HG03066 (cell line): ENCODE results near the gene MYO3B.
A peak's percentile ranks its signal among the peaks of the same experiment; 100 is the strongest.

Experiments
- ATAC-seq: cut with Tn5 transposase; IDR thresholded peaks from one replicate; pipeline ENCODE4 v1.9.1; 2021; ENCODE audit warnings: low read depth; ENCODE audit not compliant: unreplicated experiment

The MYO3B gene

DNA sequence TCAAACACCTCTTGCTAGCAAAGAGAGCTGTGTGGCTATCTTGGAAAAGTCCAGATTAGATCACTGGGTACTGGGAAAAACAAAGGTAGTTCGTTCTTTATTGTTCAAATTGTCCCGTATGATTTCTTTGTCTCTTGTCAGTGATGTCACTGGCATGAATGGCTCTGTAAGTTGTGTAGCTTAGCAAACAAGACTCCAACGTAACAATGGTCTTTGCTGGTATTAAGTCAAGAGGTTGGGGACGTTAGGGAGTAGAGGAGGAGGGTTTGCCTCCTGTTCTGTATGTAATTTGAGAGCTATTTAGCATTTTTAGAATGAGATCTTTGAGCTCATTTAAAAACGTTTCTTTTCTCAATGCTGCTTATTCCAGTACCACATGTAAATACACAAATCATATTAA, 320.7 kb downstream of the MYO3B start:
- no peak for ATAC-seq

DNA sequence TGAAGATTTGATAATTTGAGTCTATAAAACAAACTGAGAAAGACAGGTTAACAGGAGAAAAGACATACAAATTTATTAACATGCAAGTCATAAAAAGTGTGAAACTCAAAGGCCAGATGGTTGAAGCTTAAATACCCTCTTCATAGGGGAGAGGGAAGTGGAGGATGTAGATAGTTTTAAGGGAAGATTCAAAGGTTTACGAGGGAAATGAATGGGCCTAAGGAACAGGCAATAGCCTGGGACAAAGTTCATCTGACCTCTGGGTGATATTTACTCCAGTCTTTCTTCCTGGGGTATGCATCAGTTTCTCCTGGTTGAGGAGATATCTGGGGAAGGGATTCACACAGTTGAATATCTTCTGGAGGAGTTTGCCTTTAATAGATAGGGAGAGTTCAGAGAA, 322.2 kb downstream of the MYO3B start:
- ATAC-seq: no peak

DNA sequence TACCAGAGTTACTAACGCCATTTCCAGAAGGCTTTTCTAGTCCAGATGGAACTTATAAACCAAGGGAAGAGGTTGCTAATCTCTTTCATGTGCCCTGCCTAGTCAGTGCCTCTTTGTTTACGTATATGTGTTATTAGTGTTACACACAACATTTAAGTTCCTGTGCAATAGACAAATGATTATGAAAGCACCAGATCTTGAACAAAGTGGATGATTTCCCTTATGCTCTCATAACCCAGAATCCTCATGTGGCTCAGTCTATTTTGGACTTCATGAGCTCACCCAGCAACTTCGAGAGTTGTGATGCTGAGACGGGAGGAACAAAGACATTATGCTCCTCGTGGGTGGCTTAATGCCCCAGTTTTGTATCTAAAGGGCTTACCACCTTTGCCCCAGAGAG, 322.8 kb downstream of the MYO3B start:
- ATAC-seq: no peak

DNA sequence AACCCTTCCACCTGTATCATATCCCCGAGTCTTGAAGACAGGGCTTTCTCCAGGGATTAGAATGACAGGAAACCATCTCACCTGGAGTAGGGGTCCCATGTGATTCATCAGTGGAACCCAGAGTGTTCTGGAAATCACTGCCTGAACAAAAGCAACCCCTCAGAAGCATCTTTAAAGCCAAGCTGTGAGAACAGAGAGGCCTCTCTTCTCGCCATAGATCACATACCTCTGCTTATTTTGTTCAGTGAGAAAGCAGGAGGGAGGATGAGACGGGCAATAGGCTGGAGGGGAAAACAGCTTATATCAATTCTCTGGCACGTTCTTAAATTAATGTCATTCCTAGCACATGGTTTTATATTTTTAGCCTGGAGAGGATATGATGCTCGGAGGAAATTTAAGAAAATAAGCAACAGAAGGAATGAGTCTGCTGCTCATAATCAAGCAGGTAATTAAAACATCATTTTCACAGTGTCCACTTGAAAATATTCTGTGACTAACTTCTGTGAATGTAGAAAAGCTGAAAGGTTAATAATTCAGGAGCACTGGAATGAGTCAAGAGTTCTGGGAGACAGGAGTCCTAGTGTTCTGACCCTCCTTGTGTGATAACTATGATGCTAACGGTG, 323.6 kb downstream of the MYO3B start:
- no peak for ATAC-seq

DNA sequence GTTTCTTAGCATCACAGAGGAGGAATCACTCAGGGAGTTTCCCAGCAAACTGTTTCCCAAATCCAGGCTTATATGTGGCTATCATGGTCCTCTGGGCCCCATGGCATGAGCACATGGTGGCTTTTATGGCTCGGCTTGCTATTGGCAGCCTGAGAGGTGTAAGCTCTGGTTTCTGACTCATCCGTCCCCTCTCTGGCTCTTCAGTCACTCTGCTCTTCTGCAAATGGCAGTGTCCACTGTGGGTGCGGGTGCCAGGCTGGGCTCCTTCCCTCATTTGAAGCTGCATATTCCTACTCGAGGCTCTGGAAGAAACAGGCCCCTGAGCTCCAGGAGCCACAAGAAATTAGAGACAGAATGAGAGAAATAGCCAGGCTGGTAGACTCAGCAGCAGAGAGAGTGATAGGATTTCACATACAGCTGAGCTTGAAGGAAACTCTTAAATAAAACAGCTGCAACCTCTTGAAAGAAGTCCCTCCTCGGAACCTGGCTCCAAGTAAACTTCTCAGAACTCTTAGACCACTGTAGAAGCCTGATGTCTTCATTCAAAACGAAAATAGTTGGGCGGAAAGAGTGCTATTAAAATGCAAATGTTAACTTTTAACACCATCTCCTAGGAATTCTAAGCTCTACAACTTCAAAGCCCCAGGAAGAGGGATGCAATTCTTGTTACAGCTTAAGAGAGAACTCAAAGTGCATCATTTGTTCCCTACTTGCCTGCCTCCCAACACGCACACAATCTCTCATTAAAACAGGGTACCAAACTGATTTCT, 324.6 kb downstream of the MYO3B start:
- ATAC-seq: no peak

DNA sequence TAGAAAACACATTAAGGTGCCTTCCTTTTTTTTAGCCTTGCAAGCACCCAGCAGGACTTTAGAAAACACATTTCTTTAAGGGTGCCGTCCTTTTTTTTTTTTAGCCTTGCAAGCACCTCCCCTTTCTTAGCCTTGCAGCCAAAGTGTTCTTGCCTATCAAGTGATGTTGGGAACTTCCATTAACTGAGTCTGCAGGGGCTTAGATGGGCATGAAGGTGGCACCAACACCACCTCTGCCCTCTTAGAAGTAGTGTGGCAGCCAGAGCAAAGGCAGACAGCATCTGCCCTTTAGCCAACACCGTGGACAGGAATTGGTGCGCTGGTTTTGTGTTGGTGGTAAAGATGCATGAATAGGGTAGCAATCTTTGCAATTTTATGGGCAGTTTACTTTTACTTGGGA, 325.6 kb downstream of the MYO3B start:
- no peak for ATAC-seq

DNA sequence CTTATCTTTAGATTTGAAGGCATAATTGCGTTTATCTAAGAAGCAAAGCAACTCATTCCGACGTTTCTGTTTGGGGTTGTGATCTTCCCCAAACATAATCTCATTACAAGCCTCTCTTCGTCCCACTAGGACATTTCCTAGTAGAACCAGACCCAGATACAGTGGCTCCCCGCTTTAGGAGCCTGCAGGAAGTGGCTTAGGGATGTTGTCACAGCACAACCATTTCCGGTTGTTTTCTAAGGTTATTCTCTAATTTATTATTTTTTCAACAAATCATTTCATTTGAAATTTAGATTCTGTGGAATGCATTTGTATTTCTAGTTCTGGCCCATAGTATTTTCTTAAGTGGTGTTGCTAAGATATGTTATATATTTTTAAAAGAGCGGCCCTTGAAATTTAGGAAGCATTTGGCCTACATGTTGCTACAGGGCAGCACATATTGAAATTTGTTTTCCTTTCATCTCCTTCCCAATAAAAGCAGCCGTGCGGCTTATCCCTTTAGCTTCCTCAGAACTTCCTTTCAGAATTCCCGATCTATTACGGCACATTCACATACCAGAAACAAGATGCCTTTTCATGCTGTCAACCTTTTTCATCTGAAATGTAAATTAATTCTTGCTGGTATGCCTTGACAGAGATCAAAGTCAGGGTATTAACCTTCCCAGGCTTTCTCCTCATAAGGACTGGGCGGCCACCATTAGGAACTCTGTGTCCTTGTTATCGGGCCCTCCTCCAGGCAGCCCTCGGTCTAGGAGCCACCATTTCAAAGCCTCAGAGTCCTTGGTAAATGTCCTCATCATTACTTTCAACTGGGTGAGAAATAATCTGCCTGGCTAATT, 326.2 kb downstream of the MYO3B start:
- no peak for ATAC-seq

DNA sequence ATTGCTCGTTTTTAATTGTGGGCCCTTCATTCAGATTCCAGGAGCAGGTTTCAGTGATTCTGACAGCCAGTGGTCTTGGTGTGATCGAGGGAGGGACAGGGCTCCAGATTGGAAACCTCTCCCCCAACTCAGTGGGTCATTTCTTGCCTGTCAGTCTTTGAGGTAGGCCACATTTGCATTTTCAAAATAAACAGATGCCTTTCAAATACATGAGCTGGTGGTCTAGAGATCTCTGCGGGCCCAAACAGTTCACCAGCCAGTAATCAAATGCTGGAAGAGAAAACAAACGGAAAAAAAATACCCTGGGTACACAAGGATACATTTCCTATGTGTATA, 326.8 kb downstream of the MYO3B start:
- ATAC-seq: no peak

DNA sequence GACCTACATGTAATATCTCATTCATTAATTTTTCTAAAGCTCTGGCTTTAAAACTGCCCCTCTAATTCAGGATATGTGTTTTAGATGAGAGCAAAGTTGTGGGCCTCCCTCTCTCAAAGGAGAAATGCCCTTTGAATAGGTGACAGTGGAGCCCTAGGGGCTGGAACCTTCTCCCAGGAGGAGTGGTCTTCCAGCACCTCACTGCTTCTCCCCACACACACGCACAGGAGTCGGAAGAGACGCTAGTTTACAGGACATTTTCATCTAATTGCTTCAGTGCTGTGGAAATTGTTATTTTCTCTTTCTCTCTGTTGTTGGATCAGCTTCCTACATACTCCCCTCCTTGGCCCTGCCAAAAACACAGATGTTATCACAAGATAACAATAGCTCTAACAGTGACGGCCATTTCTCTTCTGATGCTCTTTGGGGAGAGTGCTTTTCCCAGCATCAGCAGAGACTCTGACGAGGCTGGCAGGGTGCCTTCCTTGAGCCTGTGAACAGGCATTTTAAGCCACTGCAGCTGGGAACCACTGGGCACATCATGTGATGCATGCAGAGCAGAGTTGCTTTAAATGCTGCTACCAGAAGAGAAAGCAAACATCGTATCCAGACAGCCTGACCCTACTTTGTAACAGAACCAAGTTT, 327.8 kb downstream of the MYO3B start:
- ATAC-seq: no peak

DNA sequence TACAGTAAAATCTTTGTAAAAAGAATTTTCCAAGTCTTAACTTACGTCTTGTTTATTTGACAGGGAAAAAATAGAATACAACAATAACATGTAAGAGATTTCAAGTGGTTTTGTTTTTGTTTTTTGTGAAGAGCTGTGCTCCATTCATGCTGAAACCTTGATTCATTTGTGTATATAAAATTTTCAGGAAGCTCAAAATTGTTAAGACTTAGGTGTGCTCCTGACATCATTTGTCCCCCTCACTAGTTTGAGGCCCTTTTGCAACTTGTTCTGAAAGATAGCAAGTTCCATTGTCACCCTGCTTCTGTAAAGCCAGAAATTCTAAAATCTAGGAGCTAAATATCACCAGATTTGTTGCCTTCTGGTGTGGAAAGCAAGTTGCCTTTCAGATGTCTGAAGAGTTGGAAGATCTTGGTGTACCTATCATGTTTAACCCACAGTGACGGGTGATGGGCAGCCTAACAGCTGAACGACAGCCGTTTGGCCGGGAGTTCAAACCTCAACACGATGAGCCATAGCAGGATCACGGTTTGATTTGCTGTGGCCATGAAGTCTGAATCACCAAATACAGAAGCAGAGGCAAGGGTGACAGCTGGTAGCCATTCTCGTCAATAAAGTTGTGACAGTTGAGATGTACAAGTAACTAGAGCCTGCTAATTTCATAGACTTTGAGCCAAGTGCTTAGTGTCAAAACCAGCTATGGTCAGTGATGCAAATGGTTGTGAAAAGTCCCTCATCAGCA, 331.7 kb downstream of the MYO3B start:
- ATAC-seq: no peak

DNA sequence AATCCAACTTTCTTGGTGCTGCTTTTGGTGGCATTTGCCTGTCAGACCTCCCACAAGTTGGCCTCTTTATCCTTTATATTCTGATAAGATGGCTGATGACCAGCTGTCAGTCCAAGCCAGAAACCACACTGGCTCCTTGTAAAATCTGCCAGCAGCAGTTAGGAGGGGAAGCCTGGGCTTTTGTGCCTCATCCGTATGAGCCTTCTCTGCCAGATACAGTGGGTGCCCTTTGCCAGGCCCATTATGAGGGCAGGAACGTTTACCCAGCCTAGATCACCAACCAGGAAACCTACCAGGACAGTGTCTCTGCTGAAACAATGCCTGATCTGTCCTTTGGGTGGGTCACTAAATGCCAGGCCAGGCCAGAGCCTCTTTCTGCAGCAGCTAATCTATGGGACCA, 334.3 kb downstream of the MYO3B start:
- ATAC-seq: no peak

DNA sequence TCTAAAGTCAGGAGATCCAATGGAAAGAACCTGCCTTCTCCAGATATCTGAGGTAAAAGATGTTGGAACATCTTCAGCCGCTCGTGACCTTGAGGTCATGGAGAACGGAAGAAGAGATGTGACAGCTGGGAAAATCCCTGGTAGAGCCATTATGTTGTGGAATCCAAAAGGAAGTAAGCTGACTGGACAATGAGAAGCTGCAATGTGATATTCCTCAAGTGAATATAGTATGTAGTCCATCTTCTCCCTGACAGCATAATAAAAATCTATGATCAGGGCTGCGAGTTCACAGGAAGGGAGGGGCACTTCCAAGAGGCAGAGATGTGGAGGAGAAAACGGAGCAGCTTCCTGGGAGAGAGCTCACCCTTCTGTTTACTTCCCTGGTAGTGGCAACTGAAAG, 336.2 kb downstream of the MYO3B start:
- ATAC-seq: no peak

DNA sequence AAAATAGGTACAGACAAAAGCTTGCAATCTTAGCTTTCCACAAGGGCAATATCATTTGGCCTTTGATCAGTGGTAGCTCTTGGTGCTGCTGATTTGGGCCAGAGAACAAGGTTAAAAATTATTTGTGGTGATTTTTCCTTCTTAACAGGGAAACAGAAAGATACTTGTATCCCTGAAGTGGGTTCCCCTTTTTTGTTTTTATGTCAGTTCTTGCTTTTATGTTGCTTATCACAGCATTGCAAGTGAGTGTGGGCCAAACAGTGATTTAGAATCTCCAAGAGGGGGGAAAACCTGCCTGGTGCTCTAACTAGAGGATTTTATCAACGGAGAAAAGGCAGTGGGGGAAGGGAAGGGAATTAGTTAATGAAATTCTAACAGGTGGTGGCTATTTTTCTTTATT, 339.6 kb downstream of the MYO3B start:
- ATAC-seq: no peak

DNA sequence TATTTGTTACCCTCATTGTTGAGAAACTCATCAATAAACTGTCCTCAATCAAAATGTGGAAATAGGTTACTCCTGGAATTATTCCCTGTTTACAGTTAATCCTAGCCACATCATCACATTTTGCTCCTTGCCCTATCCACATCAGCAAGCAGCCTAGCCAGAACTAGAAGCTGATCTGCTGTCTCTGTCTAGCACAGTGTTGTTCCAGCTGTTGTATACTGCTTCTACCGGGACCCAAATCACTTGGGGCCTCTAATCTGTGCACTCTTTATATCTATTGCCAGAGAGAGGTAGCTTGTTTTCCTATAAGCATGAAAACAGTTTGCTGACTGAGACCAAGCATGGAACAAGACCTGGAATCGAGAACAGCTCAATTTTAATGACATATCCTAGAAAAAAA, 341.0 kb downstream of the MYO3B start:
- no peak for ATAC-seq

DNA sequence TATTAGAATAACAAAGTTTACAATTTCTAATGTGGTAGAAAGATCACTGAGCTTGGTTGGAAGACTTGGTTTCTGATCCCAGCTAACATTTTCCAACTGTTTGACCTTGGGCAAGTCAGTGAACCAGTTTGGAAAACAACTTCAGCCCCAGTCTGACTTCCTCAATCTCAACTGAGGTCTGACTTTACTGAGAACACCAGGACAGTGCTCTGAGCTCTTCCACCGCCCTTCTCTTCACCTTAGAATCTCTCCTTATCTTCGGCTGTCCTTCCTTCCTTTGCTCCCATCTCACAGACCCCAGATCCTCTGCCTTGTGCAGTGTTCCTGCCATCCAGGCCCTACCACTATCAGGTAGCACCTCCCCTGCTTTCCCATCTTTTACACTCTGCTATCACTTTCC, 343.4 kb downstream of the MYO3B start:
- no peak for ATAC-seq

DNA sequence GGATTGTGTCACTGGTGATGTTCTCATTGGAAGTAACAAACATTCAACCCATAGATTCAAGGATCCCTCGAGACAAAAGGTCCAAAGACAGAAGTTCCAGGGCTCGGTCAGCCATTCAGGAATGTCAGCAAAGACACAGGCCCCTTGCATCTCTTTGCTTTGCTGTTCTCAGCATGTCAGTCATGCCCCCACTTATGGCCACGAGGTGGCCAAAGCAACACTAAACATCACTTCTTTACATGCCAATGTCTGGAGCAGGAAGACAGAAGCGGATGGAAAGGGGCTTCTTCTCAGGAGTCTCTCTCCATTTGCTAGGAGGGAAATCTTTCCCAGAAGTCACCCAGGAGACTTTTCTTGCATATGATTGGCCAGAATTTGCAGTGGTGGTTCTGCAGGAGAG, 345.6 kb downstream of the MYO3B start:
- ATAC-seq: no peak

DNA sequence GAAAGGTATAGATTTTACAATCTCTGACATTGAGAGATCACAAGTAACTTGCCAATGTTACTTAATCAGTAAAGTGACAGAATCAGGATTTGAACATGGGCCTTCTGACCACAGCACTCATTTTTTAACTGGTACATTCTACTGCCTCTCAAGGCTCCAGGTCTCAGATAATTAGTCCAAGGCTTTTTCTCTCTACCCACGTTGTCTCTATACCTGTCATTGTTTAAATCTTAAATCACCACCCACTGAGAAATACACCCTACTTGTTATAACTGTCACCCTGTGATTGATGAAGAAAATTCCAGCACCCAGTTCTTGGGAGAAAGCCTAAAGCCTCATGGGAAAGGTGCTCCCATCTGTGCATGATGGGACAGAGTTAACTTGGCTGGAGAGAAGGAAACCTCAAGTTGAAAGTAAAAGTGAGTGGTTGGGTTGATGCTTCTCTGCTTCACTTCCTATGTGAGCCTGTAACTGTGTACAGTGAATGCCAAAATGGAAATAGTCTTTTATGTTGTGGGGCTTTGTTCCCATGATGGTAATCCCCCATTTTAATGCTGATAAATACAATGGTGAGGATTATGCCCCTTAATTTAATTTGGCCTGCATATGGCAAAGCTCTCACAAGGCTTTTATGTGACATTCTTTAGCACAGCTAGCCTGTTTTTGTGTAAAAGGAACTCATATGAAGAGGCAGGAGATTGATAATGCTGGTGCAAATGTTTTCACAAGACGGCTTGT, 347.1 kb downstream of the MYO3B start:
- peak; percentile 70 for ATAC-seq

DNA sequence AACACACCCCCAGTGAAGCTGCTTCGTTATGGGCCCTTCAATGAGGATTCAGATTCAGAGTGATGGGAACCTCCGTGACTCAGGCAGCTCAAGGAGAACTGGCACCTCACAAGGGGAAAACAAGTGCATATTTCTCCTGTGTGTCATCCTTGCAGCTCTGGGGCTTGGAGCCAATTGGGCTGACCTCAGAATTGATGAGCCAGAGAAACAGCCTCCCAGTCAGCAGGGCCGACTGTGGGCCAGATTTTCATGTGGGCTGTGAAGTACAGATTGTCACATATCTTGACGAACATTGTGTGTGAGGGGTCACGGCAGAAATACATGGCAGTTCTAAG, 347.6 kb downstream of the MYO3B start:
- ATAC-seq: no peak

DNA sequence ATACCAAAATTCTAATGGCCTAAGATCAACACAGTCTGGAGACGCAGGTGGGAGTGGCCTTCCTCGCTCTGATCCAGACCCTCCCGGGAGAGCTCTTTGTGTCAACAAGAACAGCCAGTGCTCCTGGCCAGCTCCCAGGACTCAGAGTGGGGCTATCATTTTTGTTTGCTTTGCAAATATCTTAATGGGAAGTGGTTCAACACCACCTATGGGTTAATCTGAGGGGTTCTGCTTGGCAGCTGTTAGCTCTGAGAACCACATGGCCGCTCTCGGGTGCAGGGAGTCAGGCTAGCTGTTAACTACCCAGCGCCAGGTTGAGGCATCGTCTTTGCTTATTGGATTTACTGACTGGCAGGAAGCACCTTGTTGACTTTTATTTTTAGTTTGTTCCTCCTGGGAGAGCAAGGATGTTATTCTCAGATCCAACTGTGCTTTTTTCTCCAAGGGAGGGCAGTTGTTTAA, 352.4 kb downstream of the MYO3B start:
- ATAC-seq: no peak
